ENCODE results near the gene SCN5A.

DNA sequence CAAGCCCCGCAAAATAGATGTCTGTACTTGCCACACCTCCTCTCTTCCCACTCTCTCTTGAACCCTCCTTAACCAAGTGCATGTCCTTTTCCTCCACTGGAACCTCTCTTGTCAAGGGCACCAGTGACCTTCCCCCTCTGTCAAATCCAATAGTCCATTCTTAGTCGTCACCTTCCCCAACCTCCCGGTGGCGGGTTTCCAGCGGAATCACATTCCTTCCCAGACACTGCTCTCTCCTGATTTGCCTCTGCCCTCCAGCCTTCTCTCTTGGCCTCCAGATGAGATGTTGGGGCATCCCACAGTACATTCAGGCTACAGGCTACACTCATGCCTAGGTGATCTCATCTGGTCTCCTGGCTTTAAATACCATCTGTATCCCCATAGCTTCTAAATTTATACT lies 31.1 kb downstream of the SCN5A start:
- TF ChIP-seq, protein P1, sequence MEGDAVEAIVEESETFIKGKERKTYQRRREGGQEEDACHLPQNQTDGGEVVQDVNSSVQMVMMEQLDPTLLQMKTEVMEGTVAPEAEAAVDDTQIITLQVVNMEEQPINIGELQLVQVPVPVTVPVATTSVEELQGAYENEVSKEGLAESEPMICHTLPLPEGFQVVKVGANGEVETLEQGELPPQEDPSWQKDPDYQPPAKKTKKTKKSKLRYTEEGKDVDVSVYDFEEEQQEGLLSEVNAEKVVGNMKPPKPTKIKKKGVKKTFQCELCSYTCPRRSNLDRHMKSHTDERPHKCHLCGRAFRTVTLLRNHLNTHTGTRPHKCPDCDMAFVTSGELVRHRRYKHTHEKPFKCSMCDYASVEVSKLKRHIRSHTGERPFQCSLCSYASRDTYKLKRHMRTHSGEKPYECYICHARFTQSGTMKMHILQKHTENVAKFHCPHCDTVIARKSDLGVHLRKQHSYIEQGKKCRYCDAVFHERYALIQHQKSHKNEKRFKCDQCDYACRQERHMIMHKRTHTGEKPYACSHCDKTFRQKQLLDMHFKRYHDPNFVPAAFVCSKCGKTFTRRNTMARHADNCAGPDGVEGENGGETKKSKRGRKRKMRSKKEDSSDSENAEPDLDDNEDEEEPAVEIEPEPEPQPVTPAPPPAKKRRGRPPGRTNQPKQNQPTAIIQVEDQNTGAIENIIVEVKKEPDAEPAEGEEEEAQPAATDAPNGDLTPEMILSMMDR (IDR thresholded peaks at IDR 0.05) = no peak
- TF ChIP-seq POLR2AphosphoS5 (IDR thresholded peaks at IDR 0.05) (no peak), POLR2A (IDR thresholded peaks at IDR 0.05; ENCODE audit: low read depth) (no peak)
